Measurements from ENCODE around the gene NUP54.

DNA sequence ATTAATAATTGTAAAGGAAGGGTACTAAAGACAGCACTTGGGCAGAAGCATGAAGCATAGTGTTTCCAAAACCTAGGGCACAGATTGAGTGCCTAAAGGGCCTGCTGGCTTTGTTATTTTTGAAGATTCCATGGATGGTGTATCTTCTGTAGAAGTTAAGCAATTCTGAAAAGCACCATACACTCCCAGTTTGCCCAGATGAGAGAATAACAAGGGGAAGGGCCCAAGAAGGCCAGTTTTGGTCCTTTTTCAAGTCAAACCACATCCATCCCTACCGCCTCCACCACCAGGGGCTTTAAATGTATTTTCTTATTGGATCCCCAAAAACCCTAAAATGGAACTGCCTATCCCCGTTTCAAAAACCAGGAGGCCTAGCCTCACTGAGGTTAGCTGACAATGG is 48.2 kb upstream of the NUP54 start:
- no peak for TF ChIP-seq SIN3A (IDR thresholded peaks at IDR 0.05; ENCODE audit: borderline replicate concordance, insufficient read depth, low read length)
- no peak for TF ChIP-seq TAF1 (IDR thresholded peaks at IDR 0.05; ENCODE audit: borderline replicate concordance, insufficient read depth, low read length)
- no peak for TF ChIP-seq POLR2AphosphoS5 (IDR thresholded peaks at IDR 0.05; ENCODE audit: low read depth, low read length)
- TF ChIP-seq, protein P1, sequence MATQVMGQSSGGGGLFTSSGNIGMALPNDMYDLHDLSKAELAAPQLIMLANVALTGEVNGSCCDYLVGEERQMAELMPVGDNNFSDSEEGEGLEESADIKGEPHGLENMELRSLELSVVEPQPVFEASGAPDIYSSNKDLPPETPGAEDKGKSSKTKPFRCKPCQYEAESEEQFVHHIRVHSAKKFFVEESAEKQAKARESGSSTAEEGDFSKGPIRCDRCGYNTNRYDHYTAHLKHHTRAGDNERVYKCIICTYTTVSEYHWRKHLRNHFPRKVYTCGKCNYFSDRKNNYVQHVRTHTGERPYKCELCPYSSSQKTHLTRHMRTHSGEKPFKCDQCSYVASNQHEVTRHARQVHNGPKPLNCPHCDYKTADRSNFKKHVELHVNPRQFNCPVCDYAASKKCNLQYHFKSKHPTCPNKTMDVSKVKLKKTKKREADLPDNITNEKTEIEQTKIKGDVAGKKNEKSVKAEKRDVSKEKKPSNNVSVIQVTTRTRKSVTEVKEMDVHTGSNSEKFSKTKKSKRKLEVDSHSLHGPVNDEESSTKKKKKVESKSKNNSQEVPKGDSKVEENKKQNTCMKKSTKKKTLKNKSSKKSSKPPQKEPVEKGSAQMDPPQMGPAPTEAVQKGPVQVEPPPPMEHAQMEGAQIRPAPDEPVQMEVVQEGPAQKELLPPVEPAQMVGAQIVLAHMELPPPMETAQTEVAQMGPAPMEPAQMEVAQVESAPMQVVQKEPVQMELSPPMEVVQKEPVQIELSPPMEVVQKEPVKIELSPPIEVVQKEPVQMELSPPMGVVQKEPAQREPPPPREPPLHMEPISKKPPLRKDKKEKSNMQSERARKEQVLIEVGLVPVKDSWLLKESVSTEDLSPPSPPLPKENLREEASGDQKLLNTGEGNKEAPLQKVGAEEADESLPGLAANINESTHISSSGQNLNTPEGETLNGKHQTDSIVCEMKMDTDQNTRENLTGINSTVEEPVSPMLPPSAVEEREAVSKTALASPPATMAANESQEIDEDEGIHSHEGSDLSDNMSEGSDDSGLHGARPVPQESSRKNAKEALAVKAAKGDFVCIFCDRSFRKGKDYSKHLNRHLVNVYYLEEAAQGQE (IDR thresholded peaks at IDR 0.05; ENCODE audit: insufficient read depth in 1 of 2, low read depth in 2 of 2, low read length in 2 of 2) = no peak
